Subcutaneous adipose tissue (tissue), 4 donors: ENCODE data around the gene SH2D7. TPM values are rescaled to one million over a fixed set of nuclear protein-coding genes. Genes with fewer than 3 reads are reported as not detected.

ENCODE experiments used
- small RNA-seq: library from RNA; depleted of rRNA; stranded (forward); fragments of <200 nt; gene quantifications from one replicate; pipeline ENCODE3, GENCODE V24; 2016
- total RNA-seq, 4 donors: library from RNA; depleted of rRNA; stranded (reverse); fragments of >200 nt; gene quantifications; one replicate each; pipeline ENCODE4 v1.1.0, GENCODE V29; 2016
- TF ChIP-seq, protein P1 (sequence below): fragments of 450-650 bp; IDR thresholded peaks from one replicate; pipeline ENCODE4 v1.5.1; 2016; ENCODE audit warnings: low read depth, mild to moderate bottlenecking, control low read depth, antibody characterized with exemption, moderate library complexity

The SH2D7 gene
- total RNA-seq, 4 donors from 2014 or later = not detected

DNA sequence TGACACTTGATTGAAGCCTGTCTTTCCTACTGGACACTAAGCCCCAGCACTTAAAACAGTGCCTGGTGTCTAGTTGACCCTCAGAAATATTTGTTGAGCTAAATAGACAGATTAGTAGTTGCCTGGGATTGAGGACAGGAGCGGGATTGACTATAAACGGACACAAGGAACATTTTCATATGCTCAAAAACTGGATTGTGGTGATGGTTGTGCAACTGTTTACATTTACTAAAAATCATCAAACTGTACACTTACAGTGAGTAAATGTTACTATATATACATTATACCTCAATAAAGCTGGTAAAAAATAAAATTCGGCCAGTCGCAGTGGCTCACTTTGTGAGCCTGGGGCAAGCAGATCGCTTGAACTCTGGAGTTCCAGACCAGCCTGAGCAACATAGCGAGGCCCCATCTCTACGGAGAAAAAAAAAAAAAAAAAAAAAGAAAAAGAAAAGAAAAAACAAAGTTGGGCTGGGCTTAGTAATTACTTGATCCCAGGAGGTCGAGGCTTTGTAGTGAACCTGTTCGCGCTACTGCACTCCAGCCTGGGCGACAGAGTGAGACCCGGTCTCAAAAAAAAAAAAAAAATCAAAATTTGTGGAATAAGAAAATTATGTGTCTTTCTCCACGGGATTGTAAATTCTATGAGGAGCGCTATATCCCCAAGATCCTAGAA lies 56.2 kb downstream of the SH2D7 start:
- TF ChIP-seq, protein P1, sequence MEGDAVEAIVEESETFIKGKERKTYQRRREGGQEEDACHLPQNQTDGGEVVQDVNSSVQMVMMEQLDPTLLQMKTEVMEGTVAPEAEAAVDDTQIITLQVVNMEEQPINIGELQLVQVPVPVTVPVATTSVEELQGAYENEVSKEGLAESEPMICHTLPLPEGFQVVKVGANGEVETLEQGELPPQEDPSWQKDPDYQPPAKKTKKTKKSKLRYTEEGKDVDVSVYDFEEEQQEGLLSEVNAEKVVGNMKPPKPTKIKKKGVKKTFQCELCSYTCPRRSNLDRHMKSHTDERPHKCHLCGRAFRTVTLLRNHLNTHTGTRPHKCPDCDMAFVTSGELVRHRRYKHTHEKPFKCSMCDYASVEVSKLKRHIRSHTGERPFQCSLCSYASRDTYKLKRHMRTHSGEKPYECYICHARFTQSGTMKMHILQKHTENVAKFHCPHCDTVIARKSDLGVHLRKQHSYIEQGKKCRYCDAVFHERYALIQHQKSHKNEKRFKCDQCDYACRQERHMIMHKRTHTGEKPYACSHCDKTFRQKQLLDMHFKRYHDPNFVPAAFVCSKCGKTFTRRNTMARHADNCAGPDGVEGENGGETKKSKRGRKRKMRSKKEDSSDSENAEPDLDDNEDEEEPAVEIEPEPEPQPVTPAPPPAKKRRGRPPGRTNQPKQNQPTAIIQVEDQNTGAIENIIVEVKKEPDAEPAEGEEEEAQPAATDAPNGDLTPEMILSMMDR = no peak

DNA sequence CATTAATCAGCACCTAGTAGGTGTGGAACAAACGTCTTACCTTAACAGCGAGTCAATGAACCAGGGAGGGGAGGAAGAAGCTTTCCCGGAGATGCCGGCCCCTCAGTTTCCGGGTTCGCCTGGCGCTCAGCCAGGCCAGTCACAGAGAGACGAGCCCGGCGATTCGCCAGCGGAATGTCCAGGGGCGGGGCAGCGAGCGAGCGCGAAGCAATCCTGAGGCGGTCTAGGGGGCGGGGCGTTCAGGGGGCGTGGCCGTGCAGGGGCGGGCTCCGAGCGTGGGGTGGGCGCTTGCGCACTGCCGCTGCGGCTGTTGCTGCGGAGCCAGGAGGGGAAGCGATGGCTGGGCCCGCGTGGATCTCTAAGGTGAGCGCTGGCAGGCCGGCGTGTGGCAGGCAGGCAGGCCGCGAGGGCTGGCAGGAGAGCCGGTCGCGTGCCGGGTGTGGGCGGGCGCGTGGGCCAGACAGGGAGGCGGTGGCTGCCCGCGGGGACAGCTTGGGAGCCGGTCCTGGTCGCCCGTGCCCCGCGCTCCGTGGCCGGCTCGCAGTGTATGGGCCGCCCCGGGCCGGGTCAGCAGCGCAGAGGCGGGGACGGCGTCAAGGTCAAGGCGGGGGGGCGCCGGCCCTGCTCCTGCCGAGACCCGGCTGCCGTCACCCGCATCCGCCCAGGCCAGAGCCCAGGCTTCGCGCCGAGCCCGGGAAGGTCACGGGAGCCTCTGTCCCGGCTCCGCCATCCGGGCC lies 56.9 kb downstream of the SH2D7 start, which contains the start of gene IDH3A:
Gene IDH3A, plus strand, starts transcription at position 295 of the 737 bp plus-strand sequence. Its CDS starts 42 bp downstream, at position 337.
- TF ChIP-seq, protein P1 = no peak

DNA sequence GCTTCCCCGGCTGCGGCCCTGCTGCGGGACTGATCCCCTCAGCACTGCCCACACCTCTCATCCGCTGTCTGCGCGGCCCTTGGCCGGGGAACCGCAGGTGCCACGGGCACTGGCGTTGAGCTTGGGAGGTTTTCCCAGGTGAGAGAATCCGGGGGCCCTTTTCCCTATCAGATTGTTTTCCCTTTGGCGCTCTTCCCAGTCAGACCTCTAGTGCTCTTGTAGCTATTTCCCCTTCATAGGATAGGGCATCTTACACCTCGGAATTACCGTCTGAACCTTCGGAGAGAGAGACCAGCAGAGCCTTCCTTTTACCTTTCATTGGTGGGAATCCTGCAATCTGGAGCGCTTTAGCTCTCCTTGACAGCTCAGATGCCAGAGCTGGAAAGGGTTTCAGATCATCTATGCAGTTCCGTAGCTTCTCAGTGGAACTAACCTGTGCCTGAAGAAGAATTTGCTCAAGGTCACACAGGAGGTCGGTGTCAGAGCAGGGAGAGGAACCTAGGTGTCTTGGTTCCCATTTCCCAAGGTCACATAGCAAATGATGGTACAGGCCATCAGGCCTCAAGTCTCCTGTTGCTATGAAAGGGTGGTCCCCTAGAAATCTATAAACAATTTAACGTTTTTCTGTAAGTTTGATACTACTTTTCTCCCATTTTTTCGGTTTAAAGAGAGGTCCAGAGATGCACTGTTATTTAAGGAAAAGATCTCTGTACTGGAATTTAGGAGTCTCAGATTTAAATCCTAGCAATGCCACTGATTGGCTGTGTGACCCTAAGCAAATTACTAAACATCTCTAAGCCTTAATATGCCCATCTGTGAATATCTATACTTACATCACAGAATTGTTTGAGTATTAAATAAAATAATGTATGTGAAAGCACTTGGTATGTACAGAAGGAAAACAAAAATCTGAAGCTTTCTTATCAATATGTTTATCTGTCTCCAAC lies 57.7 kb downstream of the SH2D7 start:
- TF ChIP-seq, protein P1 = no peak

Small RNA genes within 50 kb of the gene (small RNA-seq; reads per million reads assigned to genes)
- not detected for gene RF00092

Other genes starting within 250 kb of the SH2D7 start
- gene TBC1D2B, start 14.8 kb upstream of the SH2D7 start, total RNA-seq = 100 to 1,000 TPM in 2 of 4 donors, 10 to 100 TPM in 2; 57.6 to 112 (median 101) TPM
- gene CIB2, start 38.9 kb downstream of the SH2D7 start, total RNA-seq = 1 to 10 TPM; 3.2 to 6.4 (median 5.9) TPM
- 10 to 100 TPM; 51.5 to 96.8 (median 61.1) TPM for gene IDH3A, start 56.8 kb downstream of the SH2D7 start, total RNA-seq
- not detected for gene ACSBG1, start 142.0 kb downstream of the SH2D7 start, total RNA-seq
- gene DNAJA4, start 172.0 kb downstream of the SH2D7 start, total RNA-seq = 10 to 100 TPM; 14.3 to 22.8 (median 17.7) TPM
- gene SKIC8, start 207.0 kb downstream of the SH2D7 start, total RNA-seq = 10 to 100 TPM; 50.0 to 70.8 (median 64.3) TPM
- gene CRABP1, start 247.8 kb downstream of the SH2D7 start, total RNA-seq = not detected